Endothelial cell of umbilical vein (primary cell): Measurements from ENCODE around the gene ITGAE. TPM values are rescaled to one million over a fixed set of nuclear protein-coding genes. Genes with fewer than 3 reads are reported as not detected.

Source experiments
- BruUV-seq: library from RNA; stranded (reverse); fragments of 400-500 nt; replicated peaks from 2 replicates; lab custom pipeline; 2021; lab: Mats Ljungman, UMichigan
- CTCF ChIA-PET: fragments of 300-600, 350-600 bp; sonication (Branson Sonifier 250); formaldehyde crosslinking; loops from one replicate; lab custom pipeline; 2021; ENCODE audit warnings: antibody characterized with exemption, inconsistent platforms; lab: Charles Lee
- POLR2A ChIA-PET: fragments of 300-600, 350-600 bp; sonication (Branson Sonifier 250); formaldehyde crosslinking; loops from one replicate; lab custom pipeline; 2021; ENCODE audit warnings: antibody characterized with exemption, inconsistent platforms; lab: Charles Lee
- DNase-seq: peaks from one replicate; pipeline ENCODE4 v3.0.0-alpha.2; 2011; ENCODE audit warnings: low read depth, low spot score
- FAIRE-seq: peaks from 2 replicates; lab custom pipeline; 2011; peaks lifted over from hg19 to GRCh38; lab: Jason Lieb, UNC
- H2AFZ ChIP-seq: 2 replicates; pipeline ENCODE4 v1.6.0; 2012; ENCODE audit warnings: low read depth, low read length, control low read depth, inconsistent platforms
- H3K27ac ChIP-seq: 2 replicates; pipeline ENCODE4 v1.5.1; 2011; ENCODE audit warnings: low read depth, mild to moderate bottlenecking, control low read depth, low read length, moderate library complexity; ENCODE audit not compliant: insufficient read depth
- H3K27me3 ChIP-seq, 2 experiments: 2 replicates each; pipeline versions ENCODE4 v1.6.0 to v1.6.1; 2011; ENCODE audit warnings: low read length in 2 of 2, mixed read lengths in 1 of 2; ENCODE audit not compliant: control insufficient read depth in 2 of 2, insufficient read depth in 2 of 2
- H3K36me3 ChIP-seq, 2 experiments: 2 replicates in 1 of 2; 3 replicates in 1 of 2; pipeline ENCODE4 v1.5.1; 2011; ENCODE audit warnings: low read length in 2 of 2, mild to moderate bottlenecking in 1 of 2, moderate library complexity in 1 of 2; ENCODE audit not compliant: control insufficient read depth in 2 of 2, insufficient read depth in 2 of 2; ENCODE audit errors: extremely low read depth in 1 of 2
- H3K4me1 ChIP-seq: 3 replicates; pipeline ENCODE4 v1.5.1; 2011; ENCODE audit warnings: mild to moderate bottlenecking, low read length; ENCODE audit not compliant: control insufficient read depth, insufficient read depth; ENCODE audit errors: extremely low read depth
- H3K4me2 ChIP-seq: 2 replicates; pipeline ENCODE4 v1.6.1; 2011; ENCODE audit warnings: low read length, control low read depth, mixed read lengths; ENCODE audit not compliant: insufficient read depth
- H3K4me3 ChIP-seq, 3 experiments: fragments of 200-600 bp in 1 of 3; sonication (generic), shearing (Covaris generic) in 1 of 3; replicated peaks in 1 of 3; 2 replicates each; pipeline ENCODE4 v1.5.1; 2011 to 2016; ENCODE audit warnings: control low read depth in 3 of 3, low read length in 3 of 3, mild to moderate bottlenecking in 2 of 3, inconsistent platforms in 1 of 3, low read depth in 1 of 3, moderate library complexity in 1 of 3; ENCODE audit not compliant: insufficient read depth in 1 of 3
- H3K79me2 ChIP-seq: 2 replicates; pipeline ENCODE4 v1.6.0; 2012; ENCODE audit warnings: low read length, inconsistent platforms; ENCODE audit not compliant: control insufficient read depth, insufficient read depth
- H3K9ac ChIP-seq: replicated peaks from 2 replicates; pipeline ENCODE3; 2011; ENCODE audit warnings: low read length, control low read depth; ENCODE audit not compliant: insufficient read depth; ENCODE audit errors: extremely low read depth
- H3K9me1 ChIP-seq: replicated peaks from 3 replicates; pipeline ENCODE4 v1.6.0; 2011; ENCODE audit warnings: mild to moderate bottlenecking, low read length; ENCODE audit not compliant: control insufficient read depth, insufficient read depth; ENCODE audit errors: extremely low read depth
- H3K9me3 ChIP-seq: replicated peaks from 2 replicates; pipeline ENCODE4 v1.5.1; 2012; ENCODE audit warnings: low read length, inconsistent platforms; ENCODE audit not compliant: control insufficient read depth, insufficient read depth
- H4K20me1 ChIP-seq: replicated peaks from 2 replicates; pipeline ENCODE3; 2011; ENCODE audit warnings: mild to moderate bottlenecking, low read length; ENCODE audit not compliant: control insufficient read depth, insufficient read depth; ENCODE audit errors: extremely low read depth
- CTCF ChIP-seq, 2 donors: IDR thresholded peaks; 1 replicate in 1 of 2; 2 replicates in 1 of 2; pipeline ENCODE4 v1.5.1; 2011; ENCODE audit warnings: low read length in 2 of 2, mild to moderate bottlenecking in 2 of 2, moderate library complexity in 2 of 2, control low read depth in 1 of 2, inconsistent platforms in 1 of 2, low read depth in 1 of 2; ENCODE audit not compliant: insufficient read depth in 1 of 2; ENCODE audit errors: extremely low read depth in 1 of 2
- EZH2 ChIP-seq: IDR thresholded peaks from 2 replicates; pipeline ENCODE4 v1.6.1; 2012; ENCODE audit warnings: borderline replicate concordance, low read depth, mild to moderate bottlenecking, moderate library complexity, low read length, inconsistent platforms; ENCODE audit not compliant: severe bottlenecking
- FOS ChIP-seq: IDR thresholded peaks from 2 replicates; pipeline ENCODE4 v1.6.1; 2011; ENCODE audit warnings: mild to moderate bottlenecking, low read length, moderate library complexity, borderline replicate concordance; ENCODE audit not compliant: insufficient read depth
- GATA2 ChIP-seq: IDR thresholded peaks from 2 replicates; pipeline ENCODE4 v1.7.0; 2011; ENCODE audit warnings: low read depth, mild to moderate bottlenecking, moderate library complexity, mixed read lengths, low read length; ENCODE audit not compliant: insufficient read length, insufficient read depth
- JUN ChIP-seq: IDR thresholded peaks from 2 replicates; pipeline ENCODE4 v1.6.1; 2011; ENCODE audit warnings: borderline replicate concordance, low read depth; ENCODE audit not compliant: insufficient read length, insufficient read depth
- MAX ChIP-seq: IDR thresholded peaks from 2 replicates; pipeline ENCODE4 v1.6.1; 2011; ENCODE audit not compliant: insufficient read depth, insufficient read length
- MYC ChIP-seq: IDR thresholded peaks from one replicate; pipeline ENCODE4 v1.6.1; 2011; ENCODE audit warnings: mild to moderate bottlenecking, low read depth, low read length
- POLR2A ChIP-seq: IDR thresholded peaks from 2 replicates; pipeline ENCODE4 v1.6.1; 2012; ENCODE audit warnings: low read depth, mild to moderate bottlenecking, control low read depth, low read length
- POLR2AphosphoS5 ChIP-seq: IDR thresholded peaks from 2 replicates; pipeline ENCODE4 v1.6.1; 2012; ENCODE audit warnings: low read depth, mild to moderate bottlenecking, control low read depth, low read length, moderate library complexity; ENCODE audit not compliant: insufficient read depth
- dilution Hi-C: fragments of 300-500 bp; cut with MboI; formaldehyde crosslinking; loops from one replicate; pipeline ENCODE4 v1.15.0; 2019; ENCODE audit warnings: low sequenced_read_pairs; ENCODE audit not compliant: extremely low pct_ligation_motif_present
- intact Hi-C: fragments of 100-400 bp; cut with micrococcal nuclease; formaldehyde crosslinking; loops from one replicate; pipeline ENCODE4 v1.10.0; 2022
- polyA plus RNA-seq, 4 experiments: library from polyadenylated mRNA; depleted of rRNA in 3 of 4; stranded (reverse) in 3 of 4; unstranded in 1 of 4; fragments of >200 nt; gene quantifications; 2 replicates each; pipeline versions ENCODE4 v1.2.1 to v1.2.3, GENCODE V29; 2011 to 2012; ENCODE audit warnings: missing spikeins in 1 of 4
- total RNA-seq: library from RNA; stranded (reverse); gene quantifications from 2 replicates; pipeline ENCODE4 v1.2.3, GENCODE V29; 2021

ITGAE gene
- total and polyA plus RNA-seq, 2 donors (not counting 3 experiments of a cell fraction or from before 2014, with no cell fraction given) = 29.6 to 71.6 TPM

GRCh38 chr17:3693829-3694231 lies 107.2 kb downstream of the ITGAE start:
- H3K9ac ChIP-seq = no peak overlapping the region
- no peak overlapping the region for H2AFZ ChIP-seq
- H3K27me3 ChIP-seq = peaks cover 21 to 22% of the 10 kb centered on the region in 2 experiments
- ChIA-PET CTCF (no interaction called here), POLR2A (no interaction called here)
- DNase-seq (no peak), FAIRE-seq (no peak)
- H3K4me2 ChIP-seq = no peak overlapping the region
- no peaks in the 10 kb centered on the region for H3K9me1 ChIP-seq
- dilution Hi-C loops (no loop called here), intact Hi-C loops (no loop called here)
- H3K27ac ChIP-seq = no peak overlapping the region
- no peaks in the 10 kb centered on the region for H3K79me2 ChIP-seq
- no TSS peak for BruUV-seq
- H3K4me1 ChIP-seq = peaks cover 5% of the 10 kb centered on the region
- no peak overlapping the region for H3K4me3 ChIP-seq
- no peaks in the 10 kb centered on the region for H4K20me1 ChIP-seq
- H3K9me3 ChIP-seq = no peaks in the 10 kb centered on the region
- TF ChIP-seq MYC = no peak
- no peak for TF ChIP-seq FOS
- no peak for TF ChIP-seq MAX
- no peak for TF ChIP-seq EZH2
- no peak for TF ChIP-seq POLR2A
- no peak for TF ChIP-seq GATA2
- TF ChIP-seq JUN = no peak
- no peak for TF ChIP-seq POLR2AphosphoS5
- TF ChIP-seq CTCF (IDR thresholded peaks at IDR 0.05; ENCODE audit: extremely low read depth in 1 of 2, insufficient read depth in 1 of 2, low read depth in 1 of 2, low read length in 2 of 2) = no peak
- H3K36me3 ChIP-seq = no peaks in the 10 kb centered on the region
